PC-9 (cell line): ENCODE measurements around the gene ITSN1. TPM values are rescaled to one million over a fixed set of nuclear protein-coding genes. Genes with fewer than 3 reads are reported as not detected.

Source experiments
- BruUV-seq: library from RNA; stranded (reverse); fragments of 400-500 nt; replicated peaks from 2 replicates; lab custom pipeline; 2021; lab: Mats Ljungman, UMichigan
- CTCF ChIA-PET: fragments of 300-600 bp; sonication (Branson Sonifier 250); formaldehyde crosslinking; loops from one replicate; lab custom pipeline; 2022; ENCODE audit warnings: antibody characterized with exemption; lab: Charles Lee
- POLR2A ChIA-PET: fragments of 300-600 bp; sonication (Branson Sonifier 250); formaldehyde crosslinking; loops from one replicate; lab custom pipeline; 2022; ENCODE audit warnings: antibody characterized with exemption; ENCODE audit not compliant: unreplicated experiment; lab: Charles Lee
- DNase-seq, 2 experiments: peaks; one replicate each; pipeline versions ENCODE4 v3.0.0 to v3.0.0-alpha.2; 2015 to 2022; ENCODE audit warnings: mixed read lengths in 1 of 2
- H2AFZ ChIP-seq: fragments of 200-600 bp; sonication (generic); 2 replicates; pipeline ENCODE4 v1.8.1; 2017; ENCODE audit warnings: antibody characterized with exemption
- H3F3A ChIP-seq: fragments of 200-600 bp; sonication (generic); 2 replicates; pipeline ENCODE4 v1.8.1; 2017; ENCODE audit warnings: antibody characterized with exemption, mild to moderate bottlenecking, low read depth; ENCODE audit not compliant: insufficient read depth
- H3K27ac ChIP-seq: fragments of 200-600 bp; sonication (generic); 2 replicates; pipeline ENCODE4 v1.6.1; 2016; ENCODE audit warnings: mixed run types
- H3K27me3 ChIP-seq: fragments of 200-600 bp; sonication (generic); 2 replicates; pipeline ENCODE4 v1.6.1; 2016; ENCODE audit warnings: low read depth, mixed run types; ENCODE audit not compliant: insufficient read depth
- H3K36me3 ChIP-seq: fragments of 200-600 bp; sonication (generic); 2 replicates; pipeline ENCODE4 v1.6.1; 2016; ENCODE audit warnings: low read depth, mixed run types
- H3K4me1 ChIP-seq: fragments of 200-600 bp; sonication (generic); replicated peaks from 2 replicates; pipeline ENCODE4 v1.6.1; 2016; ENCODE audit warnings: mixed run types; ENCODE audit not compliant: insufficient read depth
- H3K4me2 ChIP-seq: fragments of 200-600 bp; sonication (generic); 2 replicates; pipeline ENCODE4 v1.6.1; 2017; ENCODE audit warnings: mixed run types
- H3K4me3 ChIP-seq: fragments of 200-600 bp; sonication (generic); 2 replicates; pipeline ENCODE4 v1.6.1; 2016; ENCODE audit warnings: mixed run types
- H3K79me2 ChIP-seq: fragments of 200-600 bp; sonication (generic); 2 replicates; pipeline ENCODE4 v1.6.1; 2017; ENCODE audit warnings: low read depth, mixed run types
- H3K9me2 ChIP-seq: fragments of 200-600 bp; sonication (generic); 2 replicates; pipeline ENCODE4 v1.8.1; 2017; ENCODE audit warnings: mild to moderate bottlenecking; ENCODE audit not compliant: insufficient read depth
- H3K9me3 ChIP-seq: fragments of 200-600 bp; sonication (generic); 2 replicates; pipeline ENCODE4 v1.8.1; 2016; ENCODE audit warnings: low read depth; ENCODE audit not compliant: insufficient read depth
- H4K20me1 ChIP-seq: fragments of 200-600 bp; sonication (generic); 2 replicates; pipeline ENCODE4 v1.8.1; 2017; ENCODE audit not compliant: insufficient read depth
- CTCF ChIP-seq: fragments of 200-600 bp; sonication (generic); conservative IDR thresholded peaks from 2 replicates; pipeline ENCODE4 v1.6.1; 2017; ENCODE audit warnings: mixed run types, antibody characterized with exemption, mild to moderate bottlenecking, moderate library complexity
- EZH2 ChIP-seq: fragments of 200-600 bp; sonication (generic); IDR thresholded peaks from 2 replicates; pipeline ENCODE4 v1.8.0; 2017; ENCODE audit warnings: antibody characterized with exemption, low read depth
- intact Hi-C: fragments of 100-400 bp; cut with micrococcal nuclease; formaldehyde crosslinking; loops from one replicate; pipeline ENCODE4 v1.10.0; 2022; ENCODE audit not compliant: unreplicated experiment
- total RNA-seq: library from RNA; stranded (reverse); gene quantifications from 2 replicates; pipeline ENCODE4 v1.2.3, GENCODE V29; 2021

Gene ITSN1
- total RNA-seq, 1 experiment from 2014 or later = 46.3 TPM

DNA sequence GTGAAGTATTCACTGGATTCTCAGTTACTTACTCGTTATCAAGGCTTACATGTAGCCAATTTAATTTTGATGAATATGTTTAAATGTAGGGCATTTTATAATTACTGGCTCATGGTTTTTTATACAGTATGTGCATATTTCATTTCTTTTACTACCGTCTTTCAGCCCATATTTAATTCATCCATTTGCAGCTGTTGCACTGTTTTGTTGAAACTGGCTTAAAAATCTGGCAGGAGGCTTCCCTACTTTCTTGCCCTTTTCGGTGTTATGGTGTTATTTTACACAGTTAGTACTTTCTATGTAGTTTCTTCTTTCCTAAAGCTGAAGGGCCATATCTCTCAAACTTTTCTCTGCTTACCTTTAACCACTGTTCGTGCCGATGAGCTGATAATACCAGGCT, 54.2 kb downstream of the ITSN1 start:
- Histone ChIP-seq H3K27ac (no peak overlapping the region), H3K4me2 (no peak overlapping the region), H3K27me3 (no peaks in the 10 kb centered on the region), H3F3A (0 out of 2 replicates have a peak, but pooled peaks cover 4% of the 10 kb centered on the region), H4K20me1 (no peaks in the 10 kb centered on the region), H2AFZ (no peak overlapping the region), H3K79me2 (0 out of 2 replicates have a peak, but pooled peaks cover 10% of the 10 kb centered on the region), H3K36me3 (no peaks in the 10 kb centered on the region), H3K9me2 (no peaks in the 10 kb centered on the region), H3K4me3 (no peak overlapping the region), H3K9me3 (no peaks in the 10 kb centered on the region), H3K4me1 (no peaks in the 10 kb centered on the region)
- intact Hi-C loops = no loop called here
- CTCF ChIA-PET = no interaction called here
- TF ChIP-seq CTCF (no peak), EZH2 (no peak)
- BruUV-seq = no TSS peak
- no peak for DNase-seq
- POLR2A ChIA-PET = no interaction called here

DNA sequence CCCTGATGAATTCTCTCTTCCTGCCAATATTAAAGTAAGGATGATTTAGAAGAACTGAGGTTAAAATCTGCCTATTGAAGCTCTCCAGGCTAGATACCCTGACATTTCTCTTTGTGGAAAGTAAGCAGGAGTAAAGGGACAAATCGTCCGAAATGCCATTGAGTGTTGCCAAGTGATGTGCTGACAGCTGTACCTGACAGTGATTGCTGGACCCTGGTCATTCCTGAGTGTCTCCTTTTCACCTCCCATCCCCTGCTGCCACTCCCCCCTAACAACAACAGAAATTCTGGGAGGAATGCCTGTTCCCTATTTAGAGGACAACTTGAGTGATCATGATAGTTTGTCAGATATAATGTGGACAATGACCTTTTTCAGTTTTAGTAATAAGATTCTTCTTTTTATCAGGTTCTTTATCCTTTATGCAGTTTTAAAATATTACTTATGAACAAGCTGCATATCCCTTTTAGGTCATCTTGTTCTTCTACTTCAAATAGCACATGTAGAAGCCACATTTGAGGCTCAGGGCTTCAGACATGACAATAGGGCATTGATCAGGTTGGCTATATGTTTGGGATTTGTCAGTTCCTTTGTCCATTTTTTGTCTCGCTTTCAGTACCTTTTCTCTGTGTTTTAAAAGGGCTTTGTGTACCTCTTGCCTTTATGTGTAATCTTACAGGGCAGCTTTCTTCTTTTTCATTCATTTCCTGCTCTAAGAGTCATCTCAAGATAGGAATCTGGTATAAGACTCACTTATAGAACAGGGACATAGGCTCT, 56.0 kb downstream of the ITSN1 start:
- Histone ChIP-seq H3K36me3 (no peaks in the 10 kb centered on the region), H3K4me3 (no peak overlapping the region), H3K9me3 (no peaks in the 10 kb centered on the region), H4K20me1 (no peaks in the 10 kb centered on the region), H3K79me2 (0 out of 2 replicates have a peak, but pooled peaks cover 10% of the 10 kb centered on the region), H2AFZ (no peak overlapping the region), H3K9me2 (no peaks in the 10 kb centered on the region), H3K27me3 (no peaks in the 10 kb centered on the region), H3K4me1 (no peaks in the 10 kb centered on the region), H3F3A (no peaks in the 10 kb centered on the region), H3K27ac (no peak overlapping the region), H3K4me2 (no peak overlapping the region)
- DNase-seq = no peak
- TF ChIP-seq EZH2 = no peak
- no peak for TF ChIP-seq CTCF
- ChIA-PET CTCF (interaction anchor here (0.6 kb wide), 1 partner anchor 52 kb away, joined by 4 read pairs; no protein-coding TSS in a partner anchor), POLR2A (interaction anchor here (0.7 kb wide), 1 partner anchor 13 kb away, joined by 3 read pairs; no protein-coding TSS in a partner anchor)
- no TSS peak for BruUV-seq
- intact Hi-C loops = no loop called here

GRCh38 chr21:33699277-33699676, 57.0 kb downstream of the ITSN1 start:
- no peak overlapping the region for H2AFZ ChIP-seq
- no peaks in the 10 kb centered on the region for H4K20me1 ChIP-seq
- H3K4me3 ChIP-seq = no peak overlapping the region
- intact Hi-C loops = no loop called here
- no peaks in the 10 kb centered on the region for H3K4me1 ChIP-seq
- no peaks in the 10 kb centered on the region for H3K36me3 ChIP-seq
- no peaks in the 10 kb centered on the region for H3K9me3 ChIP-seq
- no peaks in the 10 kb centered on the region for H3F3A ChIP-seq
- no TSS peak for BruUV-seq
- ChIA-PET POLR2A (no interaction called here), CTCF (no interaction called here)
- TF ChIP-seq EZH2 (no peak), CTCF (no peak)
- no peak overlapping the region for H3K27ac ChIP-seq
- H3K9me2 ChIP-seq = no peaks in the 10 kb centered on the region
- no peaks in the 10 kb centered on the region for H3K27me3 ChIP-seq
- no peak for DNase-seq
- H3K4me2 ChIP-seq = no peak overlapping the region
- H3K79me2 ChIP-seq = 0 out of 2 replicates have a peak, but pooled peaks cover 10% of the 10 kb centered on the region
